Heart left ventricle (tissue), 13 donors: ENCODE measurements around the gene TNFRSF6B.
A peak's percentile ranks its signal among the peaks of the same experiment; 100 is the strongest.

Experiments
- CTCF ChIP-seq, 12 donors: fragments of 200-600 bp; sonication (generic) in 4 of 12; IDR thresholded peaks; one replicate each; pipeline versions ENCODE4 v1.5.0 to v1.8.0; 2018 to 2022; ENCODE audit warnings: antibody characterized with exemption in 12 of 12, mild to moderate bottlenecking in 5 of 12
- POLR2A ChIP-seq, 2 donors: fragments of 450-650 bp; IDR thresholded peaks; one replicate each; pipeline ENCODE4 v1.6.1; 2017; ENCODE audit warnings: antibody characterized with exemption in 2 of 2, mild to moderate bottlenecking in 2 of 2, moderate library complexity in 2 of 2
- donor health status: ischemic (EF 13 %, LVEDD 7.1; RV severe dilation, severe dysfunction).
- donor health status: DM: no; HTN: yes; CAD: no.
- donor health status: DM: no; HTN: no; CAD: no.
- donor health status: ischemic (EF 25% LVEDD 6.9; RV normal size, moderate dysfunction).
- donor health status: ischemic (EF 25% LVEDD 5.7; RV mildly dilated, moderate dysfunction).
- donor health status: ischemic (EF 35%, LVEDD 5.7; RV mildly dilated, moderate dysfunction).
- donor health status: nonischemic (EF 11% LVEDD 7.7; RV severe dilation, severe dysfunction).
- donor health status: DM: yes; HTN: yes; CAD: no.
- donor health status: PGD.
- donor health status: ischemic (EF 29% LVEDD 5.4; RV normal size, mild dysfunction).
- donor health status: nonischemic (EF 23%, LVEDD 6.1; RV moderate dilation, normal function).

- TF ChIP-seq CTCF (IDR thresholded peaks at IDR 0.05) (no peak), POLR2A (IDR thresholded peaks at IDR 0.05) (peak in 1 of 2 donors; percentile 16)
Measured at GRCh38 chr20:63682384-63683139, 13.9 kb upstream of the TNFRSF6B start.
